Activated naive CD8-positive, alpha-beta T cell treated with anti-CD3 and anti-CD28 coated beads, Interleukin-2, amount 10 ng/mL, durations not matched to agents 7 days and 5 days (primary cell): ENCODE measurements around the gene MPZL1. TPM values are rescaled to one million over a fixed set of nuclear protein-coding genes. Genes with fewer than 3 reads are reported as not detected.
A peak's percentile ranks its signal among the peaks of the same experiment; 100 is the strongest.
"Not testable (repeated sequence)": the region's sequence is repeated elsewhere in the genome, so short reads cannot be mapped to it uniquely, and the experiment has no call there.

Source experiments
- ATAC-seq: fragments of 150-1000 bp; cut with Tn5 transposase; one replicate; pipeline ENCODE4 v1.10.0; 2021; ENCODE audit warnings: low read depth, moderate library complexity
- POLR2A ChIA-PET: fragments of 350-600 bp; sonication (Branson Sonifier 250); formaldehyde crosslinking; loops from one replicate; lab custom pipeline; 2021; ENCODE audit warnings: antibody characterized with exemption; lab: Charles Lee
- DNase-seq: peaks from one replicate; pipeline ENCODE4 v3.0.0; 2021
- H3K27ac Mint-ChIP-seq: one replicate; pipeline ENCODE4 v1.8.0; 2022; ENCODE audit warnings: mild to moderate bottlenecking, mixed read lengths
- H3K27me3 Mint-ChIP-seq: one replicate; pipeline ENCODE4 v1.8.0; 2022; ENCODE audit warnings: mild to moderate bottlenecking, moderate library complexity, mixed read lengths
- H3K36me3 Mint-ChIP-seq: one replicate; pipeline ENCODE4 v1.8.0; 2021; ENCODE audit warnings: mild to moderate bottlenecking, mixed read lengths
- H3K4me1 Mint-ChIP-seq: one replicate; pipeline ENCODE4 v1.8.0; 2021; ENCODE audit warnings: mixed read lengths
- H3K4me3 Mint-ChIP-seq: one replicate; pipeline ENCODE4 v1.8.0; 2022; ENCODE audit warnings: mild to moderate bottlenecking, moderate library complexity, mixed read lengths
- H3K9me3 Mint-ChIP-seq: one replicate; pipeline ENCODE4 v1.8.0; 2021; ENCODE audit warnings: mixed read lengths
- total RNA-seq, 2 experiments: library from RNA; stranded (reverse); gene quantifications; one replicate each; pipeline ENCODE4 v1.2.3, GENCODE V29; 2021

MPZL1 gene
- total RNA-seq, 2 experiments from 2014 or later = 8.5 to 9.3 TPM

DNA sequence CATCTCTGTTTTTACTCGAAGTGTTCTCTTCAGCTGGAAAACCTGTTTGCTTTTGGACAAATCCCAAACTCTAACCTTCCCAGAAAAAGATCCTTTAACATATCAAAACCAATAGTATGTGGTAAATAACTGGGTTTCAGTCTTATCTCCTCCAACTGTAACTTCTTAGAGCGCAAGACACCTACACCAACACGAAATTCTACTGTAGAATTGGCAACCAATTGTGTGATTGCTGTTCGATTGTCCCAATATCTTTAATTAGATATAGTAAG, 5.8 kb upstream of the MPZL1 start:
- DNase-seq (no peak), ATAC-seq (no peak)
- Mint-ChIP-seq H3K4me1 (peaks cover 41% of the 10 kb centered on the region), H3K9me3 (no peaks in the 10 kb centered on the region), H3K27ac (peak overlapping the region; percentile 97), H3K27me3 (peaks cover 3% of the 10 kb centered on the region), H3K4me3 (peak overlapping the region; percentile 91), H3K36me3 (peaks cover 6% of the 10 kb centered on the region)
- POLR2A ChIA-PET = interaction anchor here (0.7 to 2.7 kb wide), 3 partner anchors 37 to 221 kb away, joined by 3 to 18 read pairs (median 7); partner anchors contain the start of genes DCAF6 and MPC2

DNA sequence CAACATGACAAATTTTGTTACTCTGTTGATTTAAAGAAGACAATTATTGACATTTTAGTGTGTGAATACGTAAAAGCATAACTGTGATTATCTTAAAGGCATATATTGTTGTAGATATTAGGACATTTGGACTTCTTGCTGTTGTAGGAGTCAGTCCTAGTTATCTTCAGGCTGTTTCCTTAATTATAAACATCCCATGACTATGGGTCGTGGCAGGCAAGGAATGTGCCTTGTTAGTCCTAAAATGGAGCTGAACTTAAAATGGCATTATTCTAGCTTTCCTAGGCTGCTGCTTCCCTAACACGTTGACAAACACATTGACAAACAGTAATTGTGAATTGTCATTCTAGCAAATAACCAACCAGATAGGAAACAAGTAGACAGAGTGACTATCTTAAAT, 4.4 kb upstream of the MPZL1 start:
- no peak for DNase-seq
- no peak for ATAC-seq
- peaks cover 45% of the 10 kb centered on the region for H3K4me1 Mint-ChIP-seq
- peaks cover 3% of the 10 kb centered on the region for H3K27me3 Mint-ChIP-seq
- H3K4me3 Mint-ChIP-seq = peak overlapping the region; percentile 91
- peak overlapping the region; percentile 97 for H3K27ac Mint-ChIP-seq
- H3K36me3 Mint-ChIP-seq = peaks cover 7% of the 10 kb centered on the region
- POLR2A ChIA-PET = interaction anchor here (0.9 to 1.3 kb wide), 2 partner anchors 117 to 218 kb away, joined by 3 to 4 read pairs; no protein-coding TSS in a partner anchor
- no peaks in the 10 kb centered on the region for H3K9me3 Mint-ChIP-seq

DNA sequence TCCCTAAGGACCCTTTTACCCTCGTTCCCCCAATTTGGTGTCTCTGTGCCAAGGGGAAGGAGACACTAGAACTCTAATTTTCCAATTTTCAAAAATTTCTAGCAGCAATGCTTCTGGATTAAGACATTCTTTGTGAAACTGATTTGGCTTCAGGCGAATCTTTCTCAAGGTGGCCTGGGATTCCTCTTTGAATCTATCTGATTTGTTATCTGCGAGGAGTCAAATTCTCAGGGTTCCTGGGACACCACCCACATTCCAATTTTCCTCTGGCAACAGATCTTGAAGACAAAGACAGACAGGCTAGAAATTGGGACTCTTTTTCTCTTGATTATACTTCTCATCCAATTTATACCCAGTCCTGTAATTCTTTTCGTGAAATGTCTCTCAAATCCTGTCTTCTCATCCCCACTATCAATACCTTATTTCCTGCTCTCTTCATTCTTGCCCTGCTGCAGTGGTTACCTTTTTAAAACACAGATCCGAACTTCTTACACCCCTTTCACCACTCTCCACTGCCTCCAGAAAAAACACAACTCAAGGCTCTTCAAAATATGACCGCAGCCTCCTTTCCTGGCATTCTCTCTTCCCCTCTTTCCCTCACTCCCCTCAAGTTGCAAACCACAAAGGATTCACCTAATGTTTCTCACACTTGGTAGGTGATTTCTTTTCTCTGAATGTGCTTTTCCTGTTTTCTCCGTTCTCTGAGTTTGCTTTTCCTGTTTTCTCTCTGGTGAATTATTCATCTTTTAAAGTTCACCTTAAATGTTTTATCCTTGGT, 2.7 kb upstream of the MPZL1 start:
- DNase-seq (no peak), ATAC-seq (no peak)
- peak overlapping the region; percentile 32 for H3K27ac Mint-ChIP-seq
- H3K36me3 Mint-ChIP-seq = peaks cover 7% of the 10 kb centered on the region
- peaks cover 45% of the 10 kb centered on the region for H3K4me1 Mint-ChIP-seq
- peak overlapping the region; percentile 10 for H3K4me3 Mint-ChIP-seq
- H3K27me3 Mint-ChIP-seq = peaks cover 3% of the 10 kb centered on the region
- H3K9me3 Mint-ChIP-seq = no peaks in the 10 kb centered on the region
- POLR2A ChIA-PET = no interaction called here

DNA sequence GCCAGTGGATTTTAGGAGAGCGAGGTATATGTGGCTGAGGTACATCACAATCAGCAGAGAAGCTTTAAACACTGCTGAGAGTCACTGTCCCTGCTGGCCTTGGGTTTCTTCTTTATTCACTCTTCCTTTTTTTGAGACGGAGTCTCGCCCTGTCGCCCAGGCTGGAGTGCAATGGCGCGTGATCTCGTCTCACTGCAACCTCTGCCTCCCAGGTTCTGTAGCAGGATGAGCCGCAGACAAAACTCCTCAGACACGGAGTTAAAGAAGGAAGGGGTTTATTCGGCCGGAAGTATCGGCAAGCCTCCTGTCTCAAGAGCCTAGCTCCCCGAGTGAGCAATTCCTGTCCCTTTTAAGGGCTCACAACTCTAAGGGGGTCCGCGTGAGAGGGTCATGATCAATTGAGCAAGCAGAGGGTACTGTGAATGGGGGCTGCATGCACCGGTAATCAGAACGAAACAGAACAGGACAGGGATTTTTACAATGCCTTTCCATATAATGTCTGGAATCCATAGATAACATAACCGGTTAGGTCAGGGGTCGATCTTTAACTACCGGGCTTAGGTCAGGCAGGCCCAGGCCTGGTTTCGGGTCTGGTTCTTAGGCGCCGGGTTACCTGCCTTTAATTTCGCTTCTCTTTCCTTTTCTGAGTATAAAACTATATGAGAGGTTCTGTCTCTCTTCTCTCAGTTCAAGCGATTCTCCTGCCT, 1.9 kb upstream of the MPZL1 start:
- POLR2A ChIA-PET, H3K27me3 Mint-ChIP-seq, H3K36me3 Mint-ChIP-seq, ATAC-seq, DNase-seq, H3K9me3 Mint-ChIP-seq: not testable (repeated sequence)
- Mint-ChIP-seq H3K27ac (peak overlapping the region; percentile 32), H3K4me1 (peaks cover 44% of the 10 kb centered on the region), H3K4me3 (peak overlapping the region; percentile 10)

DNA sequence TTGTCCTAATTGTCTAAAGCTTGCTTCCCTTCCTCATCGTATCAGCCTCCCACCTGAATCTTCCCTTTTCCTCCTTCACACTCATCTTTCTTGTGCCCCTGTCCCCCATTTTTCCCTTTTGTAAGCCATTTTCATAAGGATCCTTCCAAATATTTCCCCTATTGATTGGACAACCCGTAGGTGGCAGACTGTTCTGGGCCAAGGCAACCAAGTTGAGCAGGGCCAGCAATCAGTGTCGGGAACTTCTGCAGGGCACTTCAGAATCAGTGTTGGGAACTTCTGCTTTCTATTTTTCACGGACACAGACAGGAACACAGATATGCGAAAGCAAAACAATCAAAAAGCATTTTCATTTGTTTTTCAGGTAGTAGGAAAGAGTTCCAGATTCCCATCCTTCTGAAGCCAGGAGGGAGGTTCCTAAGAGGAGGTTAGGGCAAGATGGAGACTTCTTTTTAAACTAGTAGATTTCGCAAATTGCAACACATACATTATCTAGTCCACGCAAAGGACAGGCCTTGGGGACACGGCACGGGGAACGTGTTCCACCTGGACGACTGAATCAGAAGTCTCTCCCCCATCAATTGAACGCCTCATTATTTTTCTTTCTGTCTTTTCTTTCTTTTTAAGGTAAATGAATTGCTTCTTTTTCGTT, 691 bp upstream of the MPZL1 start:
- H3K27ac Mint-ChIP-seq = peak overlapping the region; percentile 3
- ATAC-seq = no peak
- POLR2A ChIA-PET = interaction anchor here (1.0 kb wide), 1 partner anchor 361 kb away, joined by 3 read pairs; no protein-coding TSS in a partner anchor
- peak overlapping the region; percentile 96 for H3K4me3 Mint-ChIP-seq
- DNase-seq = no peak
- peaks cover 7% of the 10 kb centered on the region for H3K36me3 Mint-ChIP-seq
- peaks cover 40% of the 10 kb centered on the region for H3K4me1 Mint-ChIP-seq
- H3K9me3 Mint-ChIP-seq = no peaks in the 10 kb centered on the region
- peaks cover 2% of the 10 kb centered on the region for H3K27me3 Mint-ChIP-seq

DNA sequence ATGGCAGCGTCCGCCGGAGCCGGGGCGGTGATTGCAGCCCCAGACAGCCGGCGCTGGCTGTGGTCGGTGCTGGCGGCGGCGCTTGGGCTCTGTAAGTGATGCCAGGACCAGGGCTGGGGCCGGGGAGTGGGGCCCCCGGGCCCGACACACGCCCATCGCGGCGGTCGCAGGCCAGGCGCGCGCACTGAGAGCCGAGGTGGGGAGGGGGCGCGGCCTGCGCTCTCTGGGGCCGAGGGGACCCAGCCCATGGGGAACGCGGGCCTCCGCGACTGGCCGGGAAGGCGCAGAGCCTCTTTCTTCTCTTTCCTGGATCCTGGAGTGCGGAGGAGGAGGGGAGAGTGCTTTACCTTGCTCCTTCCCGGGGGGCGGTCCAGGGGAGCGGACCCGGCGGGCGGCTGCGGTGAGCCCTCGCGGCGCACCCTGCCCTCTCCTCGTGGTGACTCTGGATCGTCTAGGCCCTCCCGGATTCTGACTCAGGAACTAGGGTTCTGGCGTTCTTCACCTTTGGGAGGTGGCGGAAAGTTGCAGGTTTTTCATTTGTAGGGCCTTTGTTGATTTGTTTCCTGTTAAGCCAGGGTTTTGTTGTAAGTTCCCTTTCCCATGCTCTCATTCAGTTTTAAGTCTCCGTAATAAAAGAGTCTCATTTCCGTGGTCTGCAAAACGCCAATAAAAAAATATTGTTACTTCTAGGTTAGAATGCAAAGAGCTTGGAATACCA, 529 bp downstream of the MPZL1 start:
- ATAC-seq = peak; percentile 48
- H3K9me3 Mint-ChIP-seq = no peaks in the 10 kb centered on the region
- H3K4me3 Mint-ChIP-seq = peak overlapping the region; percentile 96
- peaks cover 38% of the 10 kb centered on the region for H3K4me1 Mint-ChIP-seq
- H3K27me3 Mint-ChIP-seq = peaks cover 2% of the 10 kb centered on the region
- POLR2A ChIA-PET = interaction anchor here (1.0 kb wide), 1 partner anchor 360 kb away, joined by 3 read pairs; no protein-coding TSS in a partner anchor
- H3K27ac Mint-ChIP-seq = no peak overlapping the region
- no peak for DNase-seq
- H3K36me3 Mint-ChIP-seq = peaks cover 8% of the 10 kb centered on the region

DNA sequence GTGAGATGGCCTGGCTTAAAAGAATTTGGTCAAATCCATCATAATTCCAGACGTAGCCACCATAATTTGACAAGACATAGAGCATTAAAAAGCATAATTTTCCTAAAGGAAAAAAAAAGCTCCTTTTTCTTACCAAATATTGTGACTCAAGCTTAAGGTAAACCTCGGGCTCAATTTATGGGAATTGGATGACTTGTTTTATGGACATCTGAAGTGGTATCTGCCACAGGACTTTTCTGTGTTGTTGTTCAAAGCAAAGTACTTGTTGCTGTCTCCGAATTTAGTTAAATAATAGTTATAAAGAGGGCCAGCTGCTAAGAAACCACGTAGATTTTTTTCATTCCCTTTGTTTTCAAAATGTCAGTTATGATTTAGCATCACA, 1.1 kb downstream of the MPZL1 start:
- peak overlapping the region; percentile 75 for H3K4me3 Mint-ChIP-seq
- DNase-seq = no peak
- no peak overlapping the region for H3K27ac Mint-ChIP-seq
- H3K9me3 Mint-ChIP-seq = no peaks in the 10 kb centered on the region
- ATAC-seq = no peak
- peaks cover 2% of the 10 kb centered on the region for H3K27me3 Mint-ChIP-seq
- H3K4me1 Mint-ChIP-seq = peaks cover 38% of the 10 kb centered on the region
- POLR2A ChIA-PET = no interaction called here
- H3K36me3 Mint-ChIP-seq = peaks cover 11% of the 10 kb centered on the region

DNA sequence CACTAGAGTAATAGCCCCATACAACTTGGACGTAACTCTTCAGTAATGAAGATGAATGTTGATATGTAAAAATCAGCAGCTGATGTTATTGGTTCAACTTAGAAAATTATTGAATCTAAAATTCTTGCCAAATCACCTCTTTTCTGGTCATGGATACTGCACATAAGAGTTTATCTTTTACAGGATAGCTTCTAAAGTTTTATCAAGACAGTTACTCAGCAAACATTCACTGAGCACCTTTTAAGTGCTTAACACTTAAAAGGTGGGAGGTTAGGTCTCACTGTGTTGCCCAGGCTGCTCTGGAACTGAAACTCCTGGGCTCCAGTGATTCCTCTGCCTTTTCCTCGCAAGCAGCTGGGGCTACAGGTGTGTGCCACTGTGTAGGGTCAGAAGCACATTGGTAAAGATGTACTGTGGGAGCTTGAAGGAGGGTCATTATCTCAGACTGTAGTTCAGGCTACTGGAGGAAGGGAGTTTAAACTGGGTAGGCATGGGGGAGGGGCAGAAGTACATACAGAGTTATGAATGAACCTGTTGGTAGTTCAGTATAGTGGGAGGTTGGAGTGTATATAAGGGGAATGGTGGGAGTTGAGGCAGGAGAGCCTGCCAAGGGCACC, 2.0 kb downstream of the MPZL1 start:
- peaks cover 2% of the 10 kb centered on the region for H3K27me3 Mint-ChIP-seq
- H3K36me3 Mint-ChIP-seq = peaks cover 15% of the 10 kb centered on the region
- H3K4me3 Mint-ChIP-seq = no peak overlapping the region
- POLR2A ChIA-PET = no interaction called here
- no peak for ATAC-seq
- peaks cover 38% of the 10 kb centered on the region for H3K4me1 Mint-ChIP-seq
- H3K9me3 Mint-ChIP-seq = no peaks in the 10 kb centered on the region
- no peak overlapping the region for H3K27ac Mint-ChIP-seq
- DNase-seq = no peak

DNA sequence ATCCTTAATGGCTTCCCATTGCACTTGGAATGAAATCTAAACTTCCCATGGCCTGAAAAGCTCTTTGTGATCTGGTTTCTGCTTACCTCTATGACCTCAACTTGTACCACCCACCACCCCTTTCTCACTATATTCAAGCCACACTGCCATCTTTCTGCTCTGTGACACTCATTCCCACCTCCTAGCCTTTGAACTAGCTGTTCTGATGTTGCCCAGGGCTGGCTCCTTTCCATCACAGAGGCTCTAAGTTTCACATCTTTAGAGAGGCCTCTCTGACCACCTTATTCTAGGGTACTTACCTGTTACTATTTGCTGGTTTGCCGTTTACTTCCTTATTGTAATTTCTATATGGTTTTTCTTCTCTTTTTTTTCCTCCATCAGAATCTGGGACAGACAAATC, 4.2 kb downstream of the MPZL1 start:
- Mint-ChIP-seq H3K27ac (no peak overlapping the region), H3K9me3 (no peaks in the 10 kb centered on the region), H3K4me3 (no peak overlapping the region), H3K36me3 (peaks cover 21% of the 10 kb centered on the region), H3K4me1 (peaks cover 23% of the 10 kb centered on the region), H3K27me3 (peaks cover 2% of the 10 kb centered on the region)
- POLR2A ChIA-PET = no interaction called here
- no peak for DNase-seq
- no peak for ATAC-seq

DNA sequence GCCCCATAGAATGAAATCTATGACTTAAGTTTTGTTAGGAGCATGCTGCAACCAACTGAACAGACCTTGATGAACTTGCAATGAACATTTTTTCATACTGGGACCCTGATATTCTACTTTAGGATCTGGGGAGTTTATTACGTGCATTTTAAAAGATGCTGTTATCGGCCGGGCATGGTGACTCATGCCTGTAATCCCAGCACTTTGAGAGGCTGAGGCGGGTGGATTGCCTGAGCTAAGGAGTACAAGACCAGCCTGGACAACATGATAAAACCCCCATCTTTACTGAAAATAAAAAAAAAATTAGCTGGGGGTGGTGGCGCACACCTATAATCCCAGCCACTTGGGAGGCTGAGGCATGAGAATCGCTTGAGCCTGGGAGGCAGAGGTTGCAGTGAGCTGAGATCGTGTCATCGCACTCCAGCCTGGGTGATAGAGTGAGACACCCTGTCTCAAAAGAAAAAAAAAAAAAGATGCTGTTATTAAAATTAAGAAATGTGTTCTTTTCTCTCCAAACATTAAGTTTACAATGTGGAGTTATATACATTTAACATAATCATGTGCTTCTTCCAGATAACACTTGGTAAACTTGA, 7.1 kb downstream of the MPZL1 start:
- H3K27ac Mint-ChIP-seq = no peak overlapping the region
- POLR2A ChIA-PET = interaction anchor here (0.7 kb wide), 1 partner anchor 208 kb away, joined by 3 read pairs; the partner anchor contains the start of genes DCAF6 and MPC2
- H3K4me3 Mint-ChIP-seq = no peak overlapping the region
- peaks cover 26% of the 10 kb centered on the region for H3K36me3 Mint-ChIP-seq
- DNase-seq (no peak), ATAC-seq (no peak)
- peaks cover 2% of the 10 kb centered on the region for H3K27me3 Mint-ChIP-seq
- H3K4me1 Mint-ChIP-seq = peaks cover 12% of the 10 kb centered on the region
- no peaks in the 10 kb centered on the region for H3K9me3 Mint-ChIP-seq

DNA sequence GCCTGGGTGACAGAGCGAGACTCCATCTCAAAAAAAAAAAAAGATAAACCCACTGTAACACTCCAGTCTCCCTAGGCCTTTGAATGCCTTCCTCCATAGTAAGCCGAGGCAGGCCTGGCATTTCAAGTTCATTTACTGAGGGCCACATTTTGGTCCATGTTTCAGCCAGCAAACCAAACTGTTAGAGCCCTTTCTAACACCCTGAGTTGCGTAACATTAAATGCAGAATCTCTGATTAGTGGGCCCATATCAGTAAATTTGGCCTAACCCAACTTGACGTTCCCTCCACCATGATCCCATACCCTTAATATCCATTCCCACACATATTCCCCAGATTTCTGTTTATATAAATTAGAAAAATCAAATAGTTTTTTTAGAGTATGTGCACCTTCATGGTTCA, 12.4 kb downstream of the MPZL1 start:
- no peaks in the 10 kb centered on the region for H3K4me1 Mint-ChIP-seq
- peaks cover 19% of the 10 kb centered on the region for H3K36me3 Mint-ChIP-seq
- DNase-seq (no peak), ATAC-seq (no peak)
- H3K27ac Mint-ChIP-seq = no peak overlapping the region
- H3K9me3 Mint-ChIP-seq = peaks cover 2% of the 10 kb centered on the region
- POLR2A ChIA-PET = no interaction called here
- H3K27me3 Mint-ChIP-seq = no peaks in the 10 kb centered on the region
- no peak overlapping the region for H3K4me3 Mint-ChIP-seq

DNA sequence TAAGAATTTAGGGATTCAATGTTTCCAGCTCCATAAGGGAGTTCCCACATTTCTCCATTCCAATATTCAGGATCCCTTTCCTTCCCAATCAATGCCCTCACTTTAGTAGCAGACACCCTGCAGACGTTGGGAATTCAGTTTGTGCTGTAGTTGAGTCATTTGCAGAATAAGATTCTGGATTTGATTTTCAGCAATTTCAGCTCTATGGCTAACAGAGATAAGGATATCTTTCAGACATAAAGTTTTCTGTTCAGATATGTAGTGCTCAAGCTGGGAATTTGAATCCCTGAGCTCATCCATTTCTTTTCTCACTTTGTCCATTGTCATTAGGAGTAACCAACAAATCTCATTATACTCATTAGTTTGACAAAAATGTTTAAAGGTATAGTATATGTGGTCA, 13.1 kb downstream of the MPZL1 start:
- Mint-ChIP-seq H3K27me3 (no peaks in the 10 kb centered on the region), H3K4me1 (no peaks in the 10 kb centered on the region), H3K27ac (no peak overlapping the region), H3K36me3 (peaks cover 22% of the 10 kb centered on the region), H3K9me3 (peaks cover 2% of the 10 kb centered on the region), H3K4me3 (no peak overlapping the region)
- ATAC-seq (no peak), DNase-seq (no peak)
- POLR2A ChIA-PET = no interaction called here
